OCI-LY7 (cell line): Measurements from ENCODE around the gene TIGD4.

Experiments
- CTCF ChIP-seq: fragments of 200-600 bp; sonication (generic); conservative IDR thresholded peaks from 2 replicates; pipeline ENCODE4 v1.5.1; 2014; ENCODE audit warnings: mild to moderate bottlenecking, antibody characterized with exemption, low read length, moderate library complexity, mixed read lengths
- EZH2phosphoT487 ChIP-seq: fragments of 200-600 bp; sonication (generic); IDR thresholded peaks from 2 replicates; pipeline ENCODE4 v1.6.1; 2018; ENCODE audit warnings: low read depth, borderline replicate concordance, mild to moderate bottlenecking, mixed run types, antibody characterized with exemption, low read length, moderate library complexity, mixed read lengths

GRCh38 chr4:152734699-152735050 is 44.9 kb downstream of the TIGD4 start:
- no peak for TF ChIP-seq CTCF
- TF ChIP-seq EZH2phosphoT487: no peak
